NCI-H226 (cell line): ENCODE results near the gene CAMK2G.
"Not testable (repeated sequence)": the region's sequence is repeated elsewhere in the genome, so short reads cannot be mapped to it uniquely, and the experiment has no call there.

Experiments
- DNase-seq: peaks from one replicate; pipeline ENCODE4 v3.0.0-alpha.2; 2015

Gene CAMK2G

DNA sequence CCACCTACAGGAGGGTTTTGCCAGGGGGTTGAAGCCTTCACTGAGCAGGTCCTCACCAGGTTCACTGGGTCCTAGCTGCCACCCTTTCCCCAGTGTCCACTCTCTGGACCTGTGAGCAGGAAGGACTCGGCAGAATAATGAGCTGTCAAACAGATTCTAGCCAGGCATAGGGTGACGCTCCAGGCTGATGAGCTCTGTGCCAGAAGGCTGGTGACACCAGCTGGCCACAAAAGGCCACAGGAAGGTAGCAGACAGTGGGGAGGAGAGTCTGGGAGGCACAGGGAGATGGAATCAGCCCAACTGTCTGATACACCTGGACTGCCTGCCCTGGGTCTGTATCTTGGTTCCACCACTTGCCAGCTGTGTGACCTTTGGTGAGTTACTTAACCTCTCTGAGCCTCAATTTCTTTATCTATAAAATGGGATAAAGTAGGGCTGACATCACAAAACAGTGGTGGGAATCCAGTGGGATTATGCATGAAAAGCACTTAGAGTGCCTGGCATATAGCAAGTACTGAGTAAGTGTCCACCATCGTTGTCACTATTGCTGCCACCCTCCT is 36.3 kb downstream of the CAMK2G start:
- DNase-seq, result no peak

DNA sequence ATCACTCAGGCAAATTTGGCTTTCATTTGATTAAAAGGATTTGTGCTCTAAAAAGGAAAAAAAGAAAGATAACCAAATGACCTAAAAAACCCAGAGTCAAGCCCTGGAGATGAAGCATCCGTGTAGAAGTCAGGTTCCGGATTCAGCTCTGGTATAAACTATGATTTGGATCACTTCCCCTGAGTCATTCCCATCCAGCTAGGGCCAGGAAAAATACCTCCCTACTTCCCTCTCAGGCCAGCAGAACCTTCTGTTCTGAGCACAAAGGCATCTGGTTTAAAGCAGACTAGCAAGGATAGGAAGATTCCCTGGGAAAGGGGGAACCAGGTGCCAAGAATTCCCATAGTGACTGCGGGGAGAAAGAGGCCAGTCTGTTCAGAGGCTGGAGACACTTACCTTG is 37.3 kb downstream of the CAMK2G start:
- peak; percentile 55 for DNase-seq

DNA sequence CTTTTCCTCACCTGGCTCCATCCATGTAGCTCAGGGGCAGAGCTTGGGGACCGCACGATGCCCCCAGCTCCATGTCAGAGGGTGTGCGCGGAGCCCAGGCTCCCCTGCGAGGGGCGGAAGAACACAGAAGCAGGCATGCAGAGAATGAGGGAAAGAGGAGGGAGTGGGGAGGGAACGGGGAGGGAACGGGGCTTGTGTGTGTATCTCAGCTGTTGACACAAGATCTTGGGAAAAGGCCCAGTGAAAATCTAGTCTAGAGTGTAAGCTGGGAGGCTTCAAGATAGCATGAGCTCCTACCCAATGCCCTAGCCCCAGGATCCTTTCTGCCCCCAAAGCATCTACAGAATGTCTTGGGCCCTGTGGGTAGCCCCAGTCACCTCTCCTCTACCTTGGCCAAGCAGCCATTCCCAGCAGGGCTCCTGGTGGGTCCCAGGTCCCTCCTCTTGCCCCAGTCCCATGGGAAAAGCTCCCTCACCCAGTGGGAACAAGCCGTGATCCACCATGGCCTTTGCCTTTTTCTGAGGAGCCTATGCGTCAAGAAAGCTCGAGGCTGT is 37.9 kb downstream of the CAMK2G start:
- no peak for DNase-seq

DNA sequence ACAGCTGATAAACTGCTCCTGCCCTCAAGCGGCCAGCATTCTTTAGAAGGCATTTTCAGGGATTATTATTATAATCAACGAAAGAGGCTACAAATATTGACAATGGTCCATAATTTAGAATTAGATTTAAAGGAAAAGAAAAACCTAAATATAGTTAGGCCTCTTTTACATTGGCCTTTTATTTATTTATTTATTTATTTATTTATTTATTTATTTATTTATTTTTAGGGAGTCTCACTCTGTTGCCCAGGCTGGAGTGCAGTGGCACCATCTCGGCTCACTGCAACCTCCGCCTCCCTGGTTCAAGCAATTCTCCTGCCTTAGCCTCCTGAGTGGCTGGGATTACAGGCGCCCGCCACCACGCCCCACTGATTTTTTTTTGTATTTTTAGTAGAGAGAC is 45.3 kb downstream of the CAMK2G start:
- not testable (repeated sequence) for DNase-seq

DNA sequence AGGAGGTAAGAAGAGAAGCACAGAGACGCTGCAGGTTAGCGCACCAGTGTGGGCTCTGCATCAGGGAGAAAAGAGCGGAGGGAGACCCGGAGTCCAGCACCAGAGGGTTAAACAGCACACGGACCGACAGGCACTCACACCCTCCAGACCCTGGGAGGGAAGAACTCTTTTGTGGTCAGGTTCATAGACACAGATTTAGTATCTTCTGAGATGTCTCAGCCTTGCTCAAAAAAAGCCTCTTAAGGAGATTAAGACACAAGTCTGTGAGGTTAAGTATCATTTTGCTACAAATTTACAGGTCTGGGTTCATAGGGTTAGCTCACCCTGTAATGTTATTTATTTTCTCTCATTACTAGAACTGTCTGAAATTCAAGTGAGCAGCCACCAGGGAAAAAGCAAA is 46.2 kb downstream of the CAMK2G start:
- DNase-seq, result no peak

DNA sequence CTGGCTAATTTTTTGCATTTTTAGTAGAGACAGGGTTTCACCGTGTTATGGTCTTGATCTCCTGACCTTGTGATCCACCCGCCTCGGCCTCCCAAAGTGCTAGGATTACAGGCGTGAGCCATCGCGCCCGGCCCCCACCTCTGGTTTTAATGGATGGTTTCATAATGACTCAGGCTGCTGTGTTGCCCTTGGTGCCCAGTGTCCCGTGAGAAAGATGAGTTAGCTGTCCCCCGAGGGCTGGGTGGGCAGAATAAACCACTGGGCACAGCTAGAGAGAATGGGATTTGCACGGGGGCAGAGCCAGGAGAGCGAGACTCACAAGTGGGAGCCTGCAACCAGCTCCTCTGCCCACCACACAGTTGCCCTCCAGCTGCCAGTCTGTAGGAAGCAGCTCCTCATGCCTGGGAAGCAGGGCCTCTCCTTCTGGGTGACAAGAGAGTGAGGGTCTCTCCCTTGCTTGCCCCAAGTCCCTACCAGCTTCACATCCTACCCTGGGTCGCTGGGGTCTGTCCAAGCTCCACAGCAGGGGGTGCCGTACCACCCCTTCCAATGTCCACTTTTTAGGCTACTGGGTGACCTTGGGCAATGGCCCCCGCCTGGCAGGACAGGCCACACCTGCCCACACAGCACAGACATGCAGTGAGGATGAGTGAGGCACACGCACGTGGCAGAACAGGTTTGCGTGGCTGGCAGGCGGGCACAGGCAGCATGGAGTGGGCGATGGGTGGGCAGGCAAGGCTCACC is 46.8 kb downstream of the CAMK2G start:
- no peak for DNase-seq

DNA sequence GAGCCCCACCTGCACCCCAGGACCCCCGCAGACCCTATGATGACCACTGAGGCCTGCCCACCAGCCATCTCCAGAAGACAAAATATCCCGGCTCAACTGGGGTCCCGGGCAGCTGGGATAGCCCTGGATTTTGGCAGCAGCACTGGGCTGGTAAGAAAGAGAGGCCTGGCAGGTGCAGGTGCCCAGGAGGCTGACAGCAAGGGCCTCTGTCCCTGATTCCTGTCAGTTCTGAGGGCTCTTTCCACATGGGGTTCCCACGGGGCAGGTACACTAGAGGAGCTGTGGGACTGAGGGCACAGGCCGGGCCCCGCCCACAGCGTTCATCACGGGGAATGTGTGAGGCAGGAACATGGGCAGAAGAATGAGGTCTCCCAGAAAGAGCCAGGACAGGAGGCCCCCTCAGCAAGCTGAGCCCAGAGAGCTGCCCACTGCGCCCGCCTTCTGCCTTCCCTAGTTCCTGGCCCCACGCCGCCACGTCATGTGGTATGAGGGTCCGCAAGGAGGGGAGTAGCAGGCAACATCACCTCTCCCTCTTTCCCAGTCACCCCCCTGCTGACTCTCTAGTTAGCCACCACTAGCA is 50.1 kb downstream of the CAMK2G start:
- DNase-seq, result no peak

DNA sequence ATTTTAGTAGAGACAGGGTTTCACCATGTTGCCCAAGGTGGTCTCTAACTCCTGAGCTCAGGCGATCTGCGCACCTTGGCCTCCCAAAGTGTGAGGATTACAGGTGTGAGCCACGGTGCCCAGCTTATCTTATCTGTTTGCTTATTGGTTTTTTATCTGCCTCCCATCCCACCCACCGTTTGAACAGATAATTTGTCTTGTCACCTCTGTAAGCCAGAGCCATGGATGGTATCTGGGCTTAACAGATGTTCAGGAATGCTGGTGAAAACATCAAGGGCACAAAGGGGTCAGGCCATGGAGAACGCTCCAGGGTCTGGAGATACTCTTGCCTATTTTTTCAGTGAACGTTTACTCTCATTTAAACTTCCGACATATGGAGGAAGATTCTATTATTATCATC is 51.0 kb downstream of the CAMK2G start:
- DNase-seq, result no peak

DNA sequence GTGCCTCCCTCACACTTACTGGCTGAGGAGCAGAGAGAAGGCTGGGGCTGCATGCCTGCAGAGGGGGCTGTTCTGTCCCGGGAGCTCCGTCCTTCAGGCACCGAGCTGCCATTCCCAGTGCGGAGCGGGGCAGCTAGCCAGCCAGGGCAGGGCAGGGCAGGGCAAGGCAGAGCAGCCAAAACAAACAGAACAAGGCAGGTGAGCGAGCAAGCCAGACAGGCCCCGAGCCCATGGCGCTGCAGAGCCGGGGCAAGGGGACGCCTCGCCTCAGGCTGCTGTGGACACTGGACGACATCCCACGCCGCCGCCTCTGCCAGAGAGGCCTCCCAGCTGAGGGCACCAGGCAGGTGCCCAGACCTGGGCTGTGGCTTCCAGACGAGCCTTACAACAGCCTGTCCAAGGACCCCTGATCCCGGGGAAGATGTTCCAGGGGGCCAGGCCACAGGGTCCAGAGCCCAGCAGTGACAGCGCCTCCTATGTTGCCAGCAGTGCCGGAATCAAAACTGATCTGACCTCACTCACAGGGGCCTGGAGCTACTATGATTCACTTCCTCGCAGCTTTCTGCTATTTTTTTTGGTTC is 54.8 kb downstream of the CAMK2G start:
- DNase-seq, result peak; percentile 47

DNA sequence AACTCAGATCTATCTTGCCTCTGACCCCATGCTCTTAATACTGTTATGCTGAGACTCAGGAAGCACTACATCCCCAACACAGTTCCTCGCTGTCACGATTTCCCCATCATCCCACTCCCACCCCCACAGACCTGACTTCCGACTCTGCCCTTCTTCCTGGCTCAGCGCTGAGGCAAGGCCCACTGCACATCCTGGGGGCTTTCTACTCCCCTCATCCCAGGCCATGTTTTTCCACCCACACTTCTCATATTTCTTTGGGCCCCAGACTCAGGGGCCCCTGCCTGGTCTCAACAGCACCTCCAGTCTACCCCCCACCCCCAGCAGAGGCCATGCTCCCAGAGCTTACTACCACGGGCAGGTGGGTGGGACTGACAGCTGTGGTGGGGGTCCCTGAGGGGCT is 55.3 kb downstream of the CAMK2G start:
- DNase-seq, result no peak

DNA sequence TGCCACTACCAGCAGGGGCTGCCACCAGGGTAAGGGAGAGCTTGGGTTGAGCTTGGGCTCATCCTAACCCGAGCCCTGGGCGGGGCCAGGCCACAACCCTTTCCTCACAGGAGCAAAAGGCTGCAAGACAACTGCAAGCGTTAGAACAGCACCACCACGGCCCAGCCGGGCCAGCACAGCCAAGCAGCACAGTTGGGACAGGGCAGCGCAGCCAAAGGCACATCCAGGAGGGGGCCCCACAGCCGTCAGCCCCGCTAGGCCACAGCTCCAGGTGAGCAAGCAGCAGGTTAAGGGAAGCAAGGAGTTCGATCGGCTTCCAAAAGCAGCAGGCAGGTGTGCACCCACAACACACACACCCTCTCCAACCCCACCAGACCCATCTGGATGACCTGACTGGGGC is 56.0 kb downstream of the CAMK2G start:
- DNase-seq, result no peak

DNA sequence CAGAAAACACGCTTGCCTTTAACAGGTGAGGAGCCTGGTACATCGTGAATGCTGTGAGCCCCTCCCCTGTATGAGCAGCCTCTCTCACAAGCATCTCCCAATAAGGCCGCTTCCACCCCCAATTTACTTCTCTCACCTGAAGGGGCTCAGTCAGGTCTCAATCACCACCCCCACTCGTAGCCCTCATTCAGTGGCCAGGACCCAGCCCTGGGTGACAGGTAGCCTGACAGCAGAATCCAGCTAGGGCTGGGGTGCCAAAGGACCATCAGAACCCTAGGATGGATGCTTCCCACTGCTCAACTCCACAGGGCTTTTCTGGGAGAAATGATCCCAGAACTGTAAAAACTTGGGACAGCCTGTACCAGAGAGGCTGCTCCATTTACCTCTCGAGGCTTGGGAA is 56.5 kb downstream of the CAMK2G start:
- no peak for DNase-seq

DNA sequence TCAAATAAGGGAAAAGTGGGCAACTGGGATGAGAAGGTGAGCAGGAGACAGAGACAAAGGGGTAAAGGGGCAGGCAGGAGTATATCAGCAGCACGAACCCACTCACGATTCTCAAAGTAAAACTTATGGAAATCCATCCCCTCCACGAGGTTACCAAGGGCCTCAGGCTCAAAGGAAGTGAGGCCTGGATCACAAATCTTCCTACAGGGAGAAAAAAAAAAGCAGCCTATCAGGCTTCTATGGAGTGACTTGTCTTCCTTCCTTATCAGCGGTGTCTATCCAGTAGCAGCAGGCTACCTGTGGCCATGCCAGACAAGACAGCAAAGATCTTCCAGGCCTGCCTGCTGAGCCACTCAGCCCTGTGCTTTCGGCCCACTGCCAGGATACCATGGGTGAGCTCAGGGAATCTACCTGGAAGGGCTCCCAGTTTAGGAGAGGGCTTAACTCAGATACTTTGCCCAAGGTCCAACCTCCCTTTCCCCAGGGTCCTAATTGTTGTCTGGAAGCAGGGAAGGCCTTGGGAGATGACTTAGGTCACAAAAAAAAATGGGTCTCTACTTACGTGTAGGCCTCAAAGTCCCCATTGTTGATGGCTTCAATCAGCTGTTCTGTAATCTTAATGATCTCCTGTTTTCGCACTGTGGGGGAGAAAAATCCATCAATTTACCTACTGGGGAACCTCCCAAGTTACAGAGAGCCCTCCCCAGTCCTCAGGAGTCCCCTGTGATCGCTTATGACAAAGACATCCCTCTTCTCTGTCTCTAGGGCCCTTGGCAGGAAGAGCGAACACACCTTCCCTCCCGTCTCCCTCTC is 57.2 kb downstream of the CAMK2G start:
- DNase-seq, result peak; percentile 88

DNA sequence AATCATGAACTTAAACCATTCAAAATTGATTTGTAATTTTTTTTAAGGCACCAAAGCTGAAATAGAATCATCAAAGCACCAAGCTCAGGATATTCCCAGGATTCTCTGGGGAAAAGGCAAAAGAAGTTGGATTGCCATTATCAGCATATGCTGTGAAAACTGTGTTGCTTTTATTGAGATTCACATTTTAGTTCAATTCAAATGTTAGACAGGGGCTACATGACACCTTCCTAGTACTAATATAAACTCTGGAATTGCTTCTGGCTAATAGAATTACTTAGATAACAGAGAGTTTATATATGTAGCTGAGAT is 58.7 kb downstream of the CAMK2G start:
- DNase-seq, result no peak

DNA sequence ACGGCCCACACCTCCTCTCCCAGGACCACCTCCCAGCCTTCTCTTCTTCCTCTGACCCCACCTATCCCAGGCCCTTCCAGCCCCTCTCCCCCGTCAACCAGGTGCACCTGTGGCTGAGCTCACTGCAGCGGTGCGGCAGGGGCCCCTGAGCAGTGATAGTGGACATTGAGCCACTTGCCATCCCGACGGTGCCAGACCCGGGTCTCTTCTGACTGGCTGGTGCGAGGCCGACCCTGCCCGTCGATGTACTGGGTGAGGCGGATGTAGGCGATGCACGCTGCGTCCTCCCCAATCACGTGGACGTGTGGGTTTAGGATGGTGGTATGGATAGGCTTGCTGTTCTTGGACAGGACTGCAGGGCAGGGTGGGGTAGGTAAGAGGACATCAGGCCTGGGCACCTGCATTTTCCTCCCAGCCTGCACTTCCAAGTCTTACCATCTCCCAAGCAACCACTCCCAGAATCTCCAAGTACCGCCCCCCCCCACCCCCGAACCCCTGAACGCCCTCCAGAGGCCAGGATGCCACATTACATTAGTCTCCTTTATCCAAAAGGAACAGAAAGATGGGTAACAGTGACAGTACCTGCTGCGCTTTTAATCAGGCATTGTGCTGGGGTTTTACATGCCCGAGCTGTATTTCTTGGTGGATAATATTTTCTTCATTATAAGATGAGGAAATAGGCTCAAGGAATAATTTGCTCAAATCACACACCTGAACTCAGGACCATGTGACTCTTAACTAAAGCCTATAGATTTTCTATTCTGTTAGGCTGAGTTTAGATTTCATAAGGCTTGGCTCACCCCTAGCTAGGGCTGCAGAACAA is 59.2 kb downstream of the CAMK2G start:
- no peak for DNase-seq

DNA sequence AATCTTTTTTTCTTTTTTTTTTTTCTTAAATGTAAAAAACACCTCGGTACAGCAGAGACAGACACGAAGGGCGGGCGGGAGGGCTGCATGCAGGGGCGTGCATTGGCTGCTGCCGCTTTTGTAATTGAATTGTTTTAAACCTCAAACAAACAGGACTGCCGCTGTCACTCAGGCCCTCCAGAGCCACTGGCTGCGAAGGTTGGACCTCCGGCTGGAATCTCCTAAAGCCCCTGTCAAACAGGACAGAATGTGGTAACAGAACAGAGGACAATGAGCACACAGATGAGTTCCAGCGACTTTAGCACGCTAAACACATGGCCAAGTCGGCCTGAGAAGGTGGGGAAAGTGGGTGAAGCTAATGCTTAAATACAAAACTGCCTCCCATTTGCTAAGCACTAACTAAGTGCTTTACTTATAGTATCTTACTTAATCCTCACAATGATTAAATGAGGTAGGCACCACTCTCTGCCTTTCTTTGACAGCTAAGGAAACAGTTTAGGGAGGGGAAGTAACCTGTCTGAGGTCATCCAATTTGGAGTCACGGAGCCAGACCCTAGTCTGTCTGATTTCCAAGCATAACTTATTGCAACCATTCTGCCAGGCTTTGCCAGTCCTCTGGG is 60.0 kb downstream of the CAMK2G start:
- no peak for DNase-seq

DNA sequence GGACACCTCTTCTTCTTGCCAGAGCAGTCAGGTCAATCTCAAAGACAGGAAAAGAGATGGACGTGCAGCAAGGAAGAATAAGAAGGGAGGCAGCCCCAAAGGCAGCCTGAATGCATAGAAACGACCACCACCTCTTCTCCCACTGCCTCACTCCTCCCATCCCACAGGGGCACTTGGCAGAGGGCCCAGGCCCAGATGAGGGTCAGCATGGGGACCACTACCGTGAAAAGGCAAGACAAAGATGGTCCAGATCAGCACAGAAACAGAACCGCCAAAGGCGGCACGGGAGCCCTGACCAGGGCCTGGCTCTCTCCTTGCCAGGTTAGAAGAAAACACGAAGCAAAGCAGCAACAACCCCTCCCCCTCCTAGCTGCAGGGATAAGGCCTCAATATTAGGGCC is 61.0 kb downstream of the CAMK2G start:
- DNase-seq, result no peak

DNA sequence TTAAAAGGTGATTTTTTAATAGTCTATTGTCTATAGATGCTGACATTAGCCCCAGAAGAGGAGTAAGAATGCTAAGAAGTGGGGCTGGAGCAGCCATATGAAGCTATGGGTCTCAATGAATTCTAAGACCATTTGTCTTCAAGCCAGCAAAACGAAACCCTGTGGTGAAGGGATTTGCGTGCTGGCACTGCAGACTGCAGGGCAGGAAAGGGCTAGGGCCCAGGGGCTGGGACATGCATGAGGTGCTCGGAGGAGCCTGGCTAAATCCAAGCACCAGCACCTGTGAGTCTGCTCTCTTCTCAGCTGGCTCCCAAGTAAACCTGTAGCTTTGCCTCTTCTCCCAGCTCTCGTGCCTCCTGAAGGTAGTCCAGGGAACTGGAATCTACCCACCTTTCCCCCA is 61.7 kb downstream of the CAMK2G start:
- no peak for DNase-seq

DNA sequence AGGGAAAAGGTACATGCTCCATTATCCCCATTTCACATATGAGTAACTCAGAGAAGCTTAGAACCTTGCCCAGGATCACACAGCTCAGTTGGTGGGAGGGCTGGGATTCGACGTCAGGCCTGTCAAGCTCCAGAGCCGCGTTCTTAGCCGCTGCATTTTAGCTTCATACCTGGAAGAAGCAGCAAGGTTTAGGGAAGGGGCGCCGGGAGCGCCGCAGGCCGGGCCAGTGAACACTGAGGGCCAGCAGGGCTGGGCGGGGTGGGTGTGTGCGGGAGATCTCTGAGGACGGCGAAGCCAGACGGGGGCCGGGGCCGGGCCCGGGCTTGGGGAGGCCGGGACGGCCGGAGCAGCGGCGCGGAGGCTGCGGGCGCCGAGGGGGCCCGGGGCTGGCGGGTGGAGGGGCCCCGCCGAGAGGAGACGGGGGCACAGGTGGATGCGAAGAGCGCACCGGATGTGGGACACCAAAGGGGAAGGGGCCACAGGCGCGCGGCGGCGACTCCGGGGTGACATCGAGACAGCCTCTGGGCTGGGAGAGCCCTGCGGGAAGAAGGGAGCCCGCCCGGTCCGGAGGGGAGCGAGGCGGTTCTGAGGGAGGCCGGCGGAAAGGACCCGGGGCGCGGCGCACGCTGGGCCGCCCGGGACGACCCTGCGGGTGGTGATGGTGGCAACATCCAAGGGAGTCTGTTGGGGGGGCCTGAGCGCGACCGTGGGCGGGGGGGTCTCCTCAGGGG is 63.5 kb downstream of the CAMK2G start:
- no peak for DNase-seq

DNA sequence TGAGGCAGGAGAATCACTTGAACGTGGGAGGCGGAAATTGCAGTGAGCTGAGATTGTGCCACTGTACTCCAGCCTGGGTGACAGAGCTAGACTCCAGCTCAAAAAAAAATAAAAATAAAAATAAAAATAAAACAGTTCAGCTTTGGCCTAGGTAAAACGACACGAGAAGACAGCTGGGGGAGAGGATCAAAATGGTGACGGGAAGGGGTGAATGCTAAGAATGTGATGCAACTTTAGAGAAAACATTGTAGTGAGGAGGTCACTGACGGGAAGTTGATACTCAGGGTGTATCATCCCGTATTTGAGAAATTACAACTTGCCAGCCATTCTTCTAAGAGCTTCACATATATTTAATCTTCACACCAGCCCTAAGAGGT is 64.0 kb downstream of the CAMK2G start:
- no peak for DNase-seq
